Neutrophil (primary cell): ENCODE measurements around the gene COX10.

Experiments
- H3K27ac ChIP-seq: fragments of 200-600 bp; sonication (generic); 2 replicates; pipeline ENCODE4 v1.5.1; 2016; ENCODE audit warnings: mild to moderate bottlenecking, moderate library complexity
- H3K27me3 ChIP-seq: fragments of 200-600 bp; sonication (generic); 2 replicates; pipeline ENCODE4 v1.6.0; 2016; ENCODE audit warnings: mild to moderate bottlenecking
- H3K36me3 ChIP-seq: fragments of 200-600 bp; sonication (generic); 2 replicates; pipeline ENCODE4 v1.5.1; 2017
- H3K4me1 ChIP-seq, 2 experiments: fragments of 200-600 bp in 1 of 2; sonication (generic) in 1 of 2; 1 replicate in 1 of 2; 2 replicates in 1 of 2; pipeline versions ENCODE4 v1.5.1 to v1.6.1; 2013 to 2016; ENCODE audit warnings: low read depth in 1 of 2, low read length in 1 of 2, mild to moderate bottlenecking in 1 of 2, moderate library complexity in 1 of 2; ENCODE audit not compliant: control insufficient read depth in 1 of 2, insufficient read depth in 1 of 2
- H3K4me3 ChIP-seq, 2 experiments: fragments of 200-600 bp in 1 of 2; sonication (generic) in 1 of 2; 1 replicate in 1 of 2; 2 replicates in 1 of 2; pipeline ENCODE4 v1.5.1; 2013 to 2016; ENCODE audit warnings: low read depth in 1 of 2, low read length in 1 of 2, mild to moderate bottlenecking in 1 of 2, moderate library complexity in 1 of 2
- H3K9me3 ChIP-seq: fragments of 200-600 bp; sonication (generic); 2 replicates; pipeline ENCODE4 v1.5.1; 2016
- TF ChIP-seq, protein P1 (sequence below): fragments of 200-600 bp; sonication (generic); IDR thresholded peaks from 2 replicates; pipeline ENCODE4 v1.5.1; 2016; ENCODE audit warnings: antibody characterized with exemption

The COX10 gene

DNA sequence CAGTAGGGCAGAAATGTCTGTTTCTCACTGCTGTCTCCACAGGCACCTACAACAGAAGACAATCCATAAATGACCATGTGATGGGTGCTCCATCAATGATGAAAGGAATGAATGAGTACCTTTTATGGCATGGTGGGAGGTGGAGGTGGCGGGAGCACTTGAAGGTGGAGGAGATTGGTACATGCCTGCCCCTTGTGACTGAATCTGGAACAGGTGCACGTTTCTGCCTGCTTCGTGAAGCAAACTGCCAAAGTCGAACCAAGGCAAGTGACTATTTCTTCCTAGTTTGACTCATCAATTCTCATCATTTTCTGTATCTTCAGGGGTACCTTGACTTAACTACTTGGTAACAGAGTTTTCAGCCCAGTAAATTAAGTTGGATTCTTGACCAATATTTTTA, 141.9 kb downstream of the COX10 start:
- Histone ChIP-seq H3K27me3 (peaks cover 2% of the 10 kb centered on the region), H3K27ac (no peak overlapping the region), H3K4me1 (no peaks in the 10 kb centered on the region), H3K4me3 (no peak overlapping the region), H3K36me3 (no peaks in the 10 kb centered on the region), H3K9me3 (no peaks in the 10 kb centered on the region)
- TF ChIP-seq, protein P1, sequence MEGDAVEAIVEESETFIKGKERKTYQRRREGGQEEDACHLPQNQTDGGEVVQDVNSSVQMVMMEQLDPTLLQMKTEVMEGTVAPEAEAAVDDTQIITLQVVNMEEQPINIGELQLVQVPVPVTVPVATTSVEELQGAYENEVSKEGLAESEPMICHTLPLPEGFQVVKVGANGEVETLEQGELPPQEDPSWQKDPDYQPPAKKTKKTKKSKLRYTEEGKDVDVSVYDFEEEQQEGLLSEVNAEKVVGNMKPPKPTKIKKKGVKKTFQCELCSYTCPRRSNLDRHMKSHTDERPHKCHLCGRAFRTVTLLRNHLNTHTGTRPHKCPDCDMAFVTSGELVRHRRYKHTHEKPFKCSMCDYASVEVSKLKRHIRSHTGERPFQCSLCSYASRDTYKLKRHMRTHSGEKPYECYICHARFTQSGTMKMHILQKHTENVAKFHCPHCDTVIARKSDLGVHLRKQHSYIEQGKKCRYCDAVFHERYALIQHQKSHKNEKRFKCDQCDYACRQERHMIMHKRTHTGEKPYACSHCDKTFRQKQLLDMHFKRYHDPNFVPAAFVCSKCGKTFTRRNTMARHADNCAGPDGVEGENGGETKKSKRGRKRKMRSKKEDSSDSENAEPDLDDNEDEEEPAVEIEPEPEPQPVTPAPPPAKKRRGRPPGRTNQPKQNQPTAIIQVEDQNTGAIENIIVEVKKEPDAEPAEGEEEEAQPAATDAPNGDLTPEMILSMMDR = no peak

DNA sequence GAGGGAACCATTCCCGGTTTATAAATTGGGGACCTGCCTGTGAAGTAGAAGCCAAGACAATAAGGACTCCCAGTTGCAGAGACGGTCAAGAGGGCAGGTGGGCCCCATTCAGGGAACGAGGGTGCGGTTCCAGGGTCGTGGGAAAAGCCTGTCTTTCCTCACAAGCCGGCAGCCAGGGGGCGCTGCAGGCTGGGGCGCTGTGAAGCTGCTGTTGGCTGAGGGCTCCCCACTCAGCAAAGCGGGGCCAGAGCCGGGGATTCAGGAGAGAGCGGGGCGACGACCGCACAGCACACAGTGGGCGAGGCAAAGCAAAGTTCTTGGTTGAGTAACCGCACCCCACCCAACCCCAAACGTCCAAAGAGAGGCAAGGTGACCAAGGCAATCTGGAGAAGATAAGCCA, 142.5 kb downstream of the COX10 start:
- TF ChIP-seq, protein P1 = peak; percentile 47
- Histone ChIP-seq H3K36me3 (no peaks in the 10 kb centered on the region), H3K4me1 (no peaks in the 10 kb centered on the region), H3K27ac (no peak overlapping the region), H3K9me3 (no peaks in the 10 kb centered on the region), H3K27me3 (no peaks in the 10 kb centered on the region), H3K4me3 (no peak overlapping the region)

DNA sequence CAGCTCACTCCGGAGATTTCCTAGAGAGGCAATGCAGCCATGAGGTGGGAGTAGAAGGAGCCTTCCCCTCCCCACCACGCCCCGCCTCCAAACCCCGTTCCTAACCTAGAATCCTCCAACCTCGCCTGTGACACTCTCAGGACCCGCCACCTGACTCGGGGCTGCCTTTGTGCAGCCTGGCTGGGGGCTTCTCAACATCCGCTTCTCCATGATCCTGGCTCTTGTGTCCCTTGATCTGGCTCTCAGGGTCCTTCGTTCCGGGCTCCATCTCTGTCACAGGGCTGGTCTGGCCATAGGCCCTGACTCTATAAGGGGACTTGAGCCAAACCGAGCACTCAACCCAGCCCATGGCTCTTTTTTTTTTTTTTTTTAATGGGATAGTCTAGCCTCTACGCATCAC, 143.1 kb downstream of the COX10 start:
- H3K4me1 ChIP-seq = no peaks in the 10 kb centered on the region

DNA sequence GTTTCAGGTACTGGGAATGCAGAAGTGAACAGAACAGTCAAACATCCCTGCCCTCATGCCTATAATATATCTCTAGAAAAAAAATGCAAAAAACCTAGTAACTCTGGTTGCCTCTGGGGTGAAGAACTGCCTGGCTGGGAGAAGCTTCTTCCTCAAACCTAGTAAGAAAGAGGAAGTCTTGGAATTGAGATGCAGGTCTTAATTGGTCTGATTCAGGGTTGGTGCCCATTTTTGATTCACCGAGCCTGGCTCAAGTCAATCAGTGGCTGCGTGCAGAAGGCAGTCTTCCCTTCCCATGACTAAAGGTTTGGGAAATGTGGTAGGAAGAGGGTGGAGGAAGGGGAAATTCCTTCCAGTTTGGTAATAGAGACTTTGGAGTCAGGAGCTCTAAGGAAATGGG, 145.0 kb downstream of the COX10 start:
- H3K9me3 ChIP-seq = no peaks in the 10 kb centered on the region
- no peak overlapping the region for H3K4me3 ChIP-seq
- no peak overlapping the region for H3K27ac ChIP-seq
- TF ChIP-seq, protein P1 = no peak
- H3K36me3 ChIP-seq = no peaks in the 10 kb centered on the region
- H3K27me3 ChIP-seq = no peaks in the 10 kb centered on the region
- no peaks in the 10 kb centered on the region for H3K4me1 ChIP-seq

More for the DNA sequence above, 143.1 kb downstream of the COX10 start:
- H3K27ac ChIP-seq = no peak overlapping the region
- no peaks in the 10 kb centered on the region for H3K36me3 ChIP-seq
- no peak overlapping the region for H3K4me3 ChIP-seq
- no peaks in the 10 kb centered on the region for H3K27me3 ChIP-seq
- no peaks in the 10 kb centered on the region for H3K9me3 ChIP-seq
- TF ChIP-seq, protein P1 = no peak

DNA sequence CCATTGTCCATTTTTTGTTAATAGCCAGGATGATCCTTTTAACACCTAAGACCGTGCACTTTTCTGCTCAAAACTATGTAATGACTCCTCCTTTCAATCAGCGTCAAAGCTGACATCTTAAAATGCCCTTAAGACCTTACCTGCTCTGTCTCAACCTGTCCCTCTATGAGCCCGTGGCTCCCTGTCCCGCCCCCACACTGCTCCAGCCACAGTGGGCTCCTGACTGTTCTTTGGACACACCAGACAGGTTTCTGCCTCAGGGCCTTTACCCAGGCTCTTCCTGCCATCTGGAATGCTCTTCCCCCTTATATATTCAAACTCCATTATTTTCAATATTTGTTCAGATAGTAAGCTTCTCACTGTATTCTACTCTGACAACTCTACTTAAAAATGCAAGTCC, 153.3 kb downstream of the COX10 start:
- no peaks in the 10 kb centered on the region for H3K9me3 ChIP-seq
- H3K36me3 ChIP-seq = no peaks in the 10 kb centered on the region
- peaks cover 17% of the 10 kb centered on the region for H3K27me3 ChIP-seq
- no peak overlapping the region for H3K4me3 ChIP-seq
- TF ChIP-seq, protein P1 = no peak
- no peaks in the 10 kb centered on the region for H3K4me1 ChIP-seq
- no peak overlapping the region for H3K27ac ChIP-seq
